ENCODE data around the gene CMYA5. TPM values are rescaled to one million over a fixed set of nuclear protein-coding genes. Genes with fewer than 3 reads are reported as not detected.

CMYA5 gene
- total RNA-seq = 0.21 and 0.24 TPM in 2 replicates

DNA sequence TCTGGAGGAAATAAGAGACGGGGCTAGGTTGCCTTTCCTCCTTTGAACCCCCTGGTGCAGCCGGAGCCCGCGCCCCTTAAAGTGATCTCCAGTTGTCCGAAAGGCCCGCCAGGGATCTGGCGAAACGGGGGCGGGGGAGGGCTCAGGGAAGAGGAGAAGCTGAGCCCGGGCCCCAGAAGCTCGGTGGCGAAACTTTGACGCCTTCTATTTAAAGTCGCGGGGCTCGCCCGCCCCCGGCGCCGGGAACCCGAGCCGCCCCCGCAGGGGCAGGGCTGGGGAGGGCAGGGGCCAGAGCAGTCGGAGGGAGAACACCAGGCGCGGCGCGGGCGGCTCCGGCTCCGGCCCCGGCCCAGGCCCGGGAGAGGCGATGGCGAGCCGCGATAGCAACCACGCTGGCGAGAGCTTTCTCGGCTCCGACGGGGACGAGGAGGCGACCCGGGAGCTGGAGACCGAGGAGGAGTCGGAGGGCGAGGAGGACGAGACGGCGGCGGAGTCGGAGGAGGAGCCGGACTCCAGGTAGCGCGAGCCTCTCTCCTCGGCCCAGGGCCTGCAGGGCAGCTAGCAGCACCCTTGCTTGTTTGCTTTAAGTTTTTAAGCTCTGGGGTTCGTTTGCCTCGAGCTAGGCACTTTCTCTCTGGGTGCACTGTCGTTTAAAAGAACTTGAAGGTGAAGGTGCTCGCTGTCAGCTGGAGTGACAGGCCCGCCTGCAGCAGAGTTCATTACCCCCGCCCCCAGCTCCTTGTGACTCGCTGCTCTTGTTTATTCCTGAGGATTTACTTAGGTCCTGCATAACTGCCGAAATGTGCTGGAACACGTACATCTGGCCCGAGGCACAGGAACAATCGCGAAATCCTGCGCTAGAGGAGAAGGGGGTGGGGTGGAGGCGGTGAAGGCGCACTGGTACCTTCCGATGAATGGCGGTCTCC, at the start of gene CMYA5:
Gene CMYA5, plus strand, starts transcription at position 296 of the 926 bp plus-strand sequence. Its CDS starts 72 bp downstream, at position 368.

Other genes with a start within 250 kb of the CMYA5 start
- 21.9 and 22.6 TPM in 2 replicates for gene HOMER1, start 175.7 kb upstream of the CMYA5 start, total RNA-seq
- 21.7 and 24.1 TPM in 2 replicates for gene TENT2, start 77.4 kb upstream of the CMYA5 start, total RNA-seq

Measured in tracheal epithelial cell (primary cell).